ENCODE data around the gene FTO. TPM values are rescaled to one million over a fixed set of nuclear protein-coding genes. Genes with fewer than 3 reads are reported as not detected.

The FTO gene
- polyA plus RNA-seq, 3 donors from 2014 or later: 61.3 to 106 (median 65.1) TPM

DNA sequence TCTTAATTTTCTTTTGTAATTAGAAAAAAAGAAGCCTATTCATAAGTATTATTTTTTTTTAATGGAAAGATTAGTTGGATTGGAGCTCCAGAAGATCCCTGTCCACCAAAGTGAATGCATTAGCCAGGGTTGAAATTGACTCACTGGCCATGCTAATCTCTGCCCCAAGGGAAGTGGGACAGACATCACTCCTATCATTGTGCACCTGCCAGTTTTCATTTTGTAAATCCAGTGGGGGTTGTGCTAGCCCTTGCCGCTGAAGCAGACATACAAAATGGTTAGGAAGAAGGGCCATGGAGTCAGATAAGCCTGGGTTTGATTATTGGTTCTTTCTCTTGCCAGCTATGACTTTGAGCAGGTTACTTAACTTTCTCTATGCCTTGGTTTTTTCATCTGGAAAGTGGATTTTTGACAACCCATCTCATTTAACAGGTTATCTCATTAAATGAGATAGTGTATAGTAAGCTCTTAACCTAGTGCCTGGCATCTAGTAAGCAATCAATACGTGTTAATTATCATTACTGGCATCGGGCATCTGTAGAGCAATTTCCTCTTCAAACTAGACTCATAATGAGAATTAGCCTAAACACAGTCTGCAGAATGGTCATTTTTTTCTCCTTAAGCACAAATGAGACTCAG is 365.8 kb downstream of the FTO start:
- DNase-seq: no peak
- H3K36me3 Mint-ChIP-seq: peaks cover 2 to 5% (median 3%) of the 10 kb centered on the region in 3 donors
- peaks cover 0 to 2% (median 0%) of the 10 kb centered on the region in 6 donors for H3K9me3 Mint-ChIP-seq
- H3K4me1 Mint-ChIP-seq: no peaks in the 10 kb centered on the region
- H3K27ac Mint-ChIP-seq: no peak overlapping the region
- H3K27me3 Mint-ChIP-seq (ENCODE audit: low read depth in 3 of 3): peaks cover 0 to 3% (median 0%) of the 10 kb centered on the region in 3 donors
- H3K4me3 Mint-ChIP-seq: no peak overlapping the region

DNA sequence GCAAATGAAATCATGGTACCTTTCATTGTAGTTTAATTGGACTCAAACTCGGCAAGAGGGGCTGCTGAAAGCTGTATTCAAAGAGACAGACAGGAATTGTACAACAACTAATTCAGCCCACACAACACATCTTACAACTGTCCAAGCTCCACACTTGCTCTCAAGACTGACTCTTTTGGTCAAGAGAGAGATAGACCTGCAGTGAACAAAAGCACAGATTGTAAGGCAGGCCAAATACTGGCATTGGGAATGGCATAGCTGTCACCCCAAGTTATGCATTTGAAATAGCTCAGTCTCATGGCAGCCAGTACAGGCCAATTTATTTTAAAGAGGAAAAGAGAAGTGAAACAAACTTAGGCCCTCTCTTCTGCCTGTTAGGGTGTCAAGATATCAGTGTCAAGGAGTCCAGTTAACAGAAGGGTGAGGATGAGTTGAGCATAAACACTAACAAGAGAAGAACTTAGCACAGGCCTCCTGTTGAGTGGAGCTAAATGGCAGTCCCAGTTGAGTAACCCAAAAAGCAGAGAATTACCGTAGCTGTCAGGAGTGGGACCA is 366.9 kb downstream of the FTO start:
- DNase-seq: no peak
- Mint-ChIP-seq H3K4me3 (no peak overlapping the region), H3K27ac (no peak overlapping the region), H3K27me3 (ENCODE audit: low read depth in 3 of 3) (peaks cover 0 to 3% (median 0%) of the 10 kb centered on the region in 3 donors), H3K36me3 (peaks cover 3 to 5% (median 3%) of the 10 kb centered on the region in 3 donors), H3K9me3 (peaks cover 0 to 2% (median 0%) of the 10 kb centered on the region in 6 donors), H3K4me1 (no peaks in the 10 kb centered on the region)

DNA sequence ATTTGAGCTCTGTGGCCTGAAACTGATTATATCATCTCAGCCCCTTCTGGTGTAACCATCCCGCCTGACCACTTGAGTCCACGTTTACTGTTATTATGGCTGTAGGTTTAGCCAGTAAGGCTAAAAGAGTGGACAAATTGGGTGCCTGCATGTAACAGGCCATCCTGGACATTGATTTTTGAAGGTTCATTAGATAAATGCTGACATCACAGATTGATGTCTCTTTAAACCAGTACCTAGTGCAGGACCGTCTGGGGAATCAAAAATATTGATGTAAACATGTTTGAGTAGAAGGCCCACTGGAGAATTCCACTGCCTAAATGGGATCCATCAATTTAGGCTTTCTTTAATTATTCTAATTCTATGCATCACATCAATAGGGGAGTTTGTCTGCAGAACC is 367.6 kb downstream of the FTO start:
- no peak overlapping the region for H3K4me3 Mint-ChIP-seq
- no peaks in the 10 kb centered on the region for H3K4me1 Mint-ChIP-seq
- peaks cover 3 to 5% (median 3%) of the 10 kb centered on the region in 3 donors for H3K36me3 Mint-ChIP-seq

DNA sequence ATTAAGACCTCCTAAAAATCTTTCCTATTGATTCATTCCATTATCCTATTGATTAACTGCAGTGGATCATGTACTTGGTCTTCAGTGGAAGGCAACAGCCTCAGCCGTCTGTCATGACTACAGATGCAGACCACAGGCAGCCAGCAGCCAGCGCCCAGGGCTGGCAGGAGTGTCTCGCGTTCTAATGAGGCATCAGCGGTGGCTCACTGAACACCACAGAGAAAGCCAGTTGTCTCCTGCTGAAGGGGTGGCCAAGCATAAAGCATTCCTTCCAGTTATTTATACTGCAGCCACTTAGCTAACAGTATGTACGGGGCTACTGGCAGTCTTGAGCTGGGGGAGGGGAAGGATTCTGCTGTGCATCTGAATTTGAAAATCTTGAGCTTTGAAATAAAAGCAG is 368.3 kb downstream of the FTO start:
- Mint-ChIP-seq H3K27ac (no peak overlapping the region), H3K27me3 (ENCODE audit: low read depth in 3 of 3) (peaks cover 0 to 3% (median 0%) of the 10 kb centered on the region in 3 donors), H3K9me3 (peaks cover 0 to 2% (median 0%) of the 10 kb centered on the region in 6 donors), H3K4me3 (no peak overlapping the region), H3K36me3 (peaks cover 3 to 5% (median 3%) of the 10 kb centered on the region in 3 donors), H3K4me1 (no peaks in the 10 kb centered on the region)
- DNase-seq: no peak

More for the DNA sequence above, 367.6 kb downstream of the FTO start:
- DNase-seq: no peak
- Mint-ChIP-seq H3K27ac (no peak overlapping the region), H3K27me3 (ENCODE audit: low read depth in 3 of 3) (peaks cover 0 to 3% (median 0%) of the 10 kb centered on the region in 3 donors), H3K9me3 (peaks cover 0 to 2% (median 0%) of the 10 kb centered on the region in 6 donors)

DNA sequence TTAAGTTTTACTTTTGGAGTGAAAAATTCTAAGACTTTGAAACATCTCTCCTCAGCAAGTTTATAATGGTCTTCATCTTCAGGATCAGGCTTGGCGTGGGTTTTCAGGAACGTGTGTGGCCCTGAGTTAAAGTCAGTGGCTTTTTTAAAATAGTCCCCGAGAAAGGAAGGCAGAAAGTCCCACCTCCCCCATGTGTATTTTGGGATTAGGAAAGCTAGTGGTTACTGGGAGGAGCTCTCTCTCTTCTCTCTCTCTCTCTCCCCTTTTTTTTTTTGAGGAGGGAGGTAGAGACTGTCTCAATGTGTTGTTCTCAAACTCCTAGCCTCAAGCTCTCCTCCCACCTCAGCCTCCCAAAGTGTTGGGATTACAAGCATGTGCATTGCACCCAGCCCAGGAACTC is 369.4 kb downstream of the FTO start:
- H3K36me3 Mint-ChIP-seq: peaks cover 3 to 5% (median 3%) of the 10 kb centered on the region in 3 donors
- H3K27ac Mint-ChIP-seq: no peak overlapping the region
- H3K4me3 Mint-ChIP-seq: no peak overlapping the region
- no peaks in the 10 kb centered on the region for H3K4me1 Mint-ChIP-seq
- H3K9me3 Mint-ChIP-seq: peaks cover 0 to 2% (median 0%) of the 10 kb centered on the region in 6 donors
- DNase-seq: no peak
- H3K27me3 Mint-ChIP-seq (ENCODE audit: low read depth in 3 of 3): peaks cover 0 to 3% (median 0%) of the 10 kb centered on the region in 3 donors

DNA sequence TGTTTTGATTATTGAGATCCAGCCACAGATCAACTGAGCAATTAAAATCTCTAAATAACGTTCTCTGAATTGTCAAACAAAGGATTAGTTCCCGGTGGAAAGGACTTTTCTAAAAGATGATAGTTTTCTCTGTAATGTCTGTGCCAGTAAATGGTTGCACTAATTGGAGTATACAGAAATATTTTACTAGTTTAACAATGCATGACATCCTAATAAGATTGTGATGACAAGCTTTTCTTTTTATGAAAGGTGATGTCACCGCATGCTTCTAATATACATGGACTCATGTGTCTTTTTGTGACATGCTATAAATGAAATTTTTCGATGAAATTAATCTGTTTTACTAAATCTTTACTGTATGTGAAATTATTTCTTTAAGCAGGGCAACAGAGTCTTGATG is 371.5 kb downstream of the FTO start:
- H3K27ac Mint-ChIP-seq: no peak overlapping the region
- no peak overlapping the region for H3K4me3 Mint-ChIP-seq
- no peaks in the 10 kb centered on the region for H3K4me1 Mint-ChIP-seq

DNA sequence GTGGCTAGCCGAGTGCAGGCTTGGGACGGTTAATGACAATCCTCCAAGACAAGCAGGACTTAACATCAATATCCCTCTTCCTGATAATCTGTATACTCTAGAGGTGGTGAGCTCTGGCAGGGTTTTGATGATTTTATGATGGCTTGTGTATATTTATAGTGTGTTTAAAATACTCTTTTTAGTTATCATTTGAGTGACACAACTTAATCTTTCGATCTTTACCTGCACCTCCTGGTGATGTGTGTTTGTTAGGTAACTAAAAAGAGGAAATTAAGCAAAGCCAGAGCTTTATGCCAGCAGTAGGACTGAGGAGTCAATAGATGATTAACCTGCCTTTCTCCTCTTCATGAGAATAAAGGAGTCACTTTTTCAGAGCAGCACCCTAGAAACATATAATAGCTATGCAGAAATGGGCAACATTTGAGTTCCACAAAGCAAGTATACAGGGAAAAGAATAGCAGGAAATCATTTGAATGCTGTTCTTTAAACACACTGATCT is 372.1 kb downstream of the FTO start:
- H3K27ac Mint-ChIP-seq: no peak overlapping the region
- no peak for DNase-seq
- peaks cover 3 to 5% (median 3%) of the 10 kb centered on the region in 3 donors for H3K36me3 Mint-ChIP-seq
- H3K4me3 Mint-ChIP-seq: no peak overlapping the region
- no peaks in the 10 kb centered on the region for H3K9me3 Mint-ChIP-seq
- no peaks in the 10 kb centered on the region for H3K27me3 Mint-ChIP-seq (ENCODE audit: low read depth in 3 of 3)
- no peaks in the 10 kb centered on the region for H3K4me1 Mint-ChIP-seq

More for the DNA sequence above, 371.5 kb downstream of the FTO start:
- no peak for DNase-seq
- peaks cover 0 to 3% (median 0%) of the 10 kb centered on the region in 3 donors for H3K27me3 Mint-ChIP-seq (ENCODE audit: low read depth in 3 of 3)
- H3K9me3 Mint-ChIP-seq: peaks cover 0 to 2% (median 0%) of the 10 kb centered on the region in 6 donors
- H3K36me3 Mint-ChIP-seq: peaks cover 3 to 5% (median 3%) of the 10 kb centered on the region in 3 donors

DNA sequence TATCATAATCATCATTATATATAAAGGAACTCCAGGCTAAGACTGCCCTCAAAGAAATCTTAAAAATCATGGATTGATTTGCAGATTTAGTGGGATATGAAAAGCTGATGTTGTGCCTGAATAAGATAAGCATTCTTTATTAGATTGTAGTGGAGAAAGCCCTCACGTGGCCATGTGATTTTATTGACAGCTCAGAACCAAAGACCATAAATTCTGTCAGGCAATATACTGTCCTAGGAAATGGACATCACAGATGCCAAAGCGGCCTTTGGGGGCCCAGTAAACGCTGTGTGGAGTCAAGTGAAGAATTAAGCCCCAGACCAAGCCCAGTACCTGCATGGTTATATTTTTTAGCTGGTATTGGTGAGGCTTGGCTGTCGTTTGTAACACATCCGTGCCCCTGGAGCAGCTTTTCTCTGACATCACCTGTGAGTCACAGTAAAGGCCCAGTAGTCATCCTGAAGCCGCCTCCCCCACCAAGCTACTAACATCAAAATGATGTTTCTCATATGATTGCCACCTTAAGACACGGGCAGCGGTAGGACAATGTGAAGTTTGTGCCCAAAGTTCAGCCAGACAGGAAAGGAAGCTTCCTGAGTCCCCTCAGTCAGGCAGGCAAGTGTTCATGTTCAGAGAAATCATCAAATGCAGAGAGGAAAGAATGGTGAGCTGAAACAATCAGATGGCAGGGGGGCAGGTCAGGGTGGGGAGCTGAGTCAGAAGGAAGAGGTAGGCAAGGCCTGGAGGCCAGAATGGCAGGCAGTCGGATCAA is 373.3 kb downstream of the FTO start:
- no peaks in the 10 kb centered on the region for H3K9me3 Mint-ChIP-seq
- no peak overlapping the region for H3K4me3 Mint-ChIP-seq
- H3K36me3 Mint-ChIP-seq: peaks cover 0 to 5% (median 3%) of the 10 kb centered on the region in 3 donors
- no peaks in the 10 kb centered on the region for H3K27me3 Mint-ChIP-seq (ENCODE audit: low read depth in 3 of 3)
- no peak for DNase-seq
- no peak overlapping the region for H3K27ac Mint-ChIP-seq
- H3K4me1 Mint-ChIP-seq: no peaks in the 10 kb centered on the region

DNA sequence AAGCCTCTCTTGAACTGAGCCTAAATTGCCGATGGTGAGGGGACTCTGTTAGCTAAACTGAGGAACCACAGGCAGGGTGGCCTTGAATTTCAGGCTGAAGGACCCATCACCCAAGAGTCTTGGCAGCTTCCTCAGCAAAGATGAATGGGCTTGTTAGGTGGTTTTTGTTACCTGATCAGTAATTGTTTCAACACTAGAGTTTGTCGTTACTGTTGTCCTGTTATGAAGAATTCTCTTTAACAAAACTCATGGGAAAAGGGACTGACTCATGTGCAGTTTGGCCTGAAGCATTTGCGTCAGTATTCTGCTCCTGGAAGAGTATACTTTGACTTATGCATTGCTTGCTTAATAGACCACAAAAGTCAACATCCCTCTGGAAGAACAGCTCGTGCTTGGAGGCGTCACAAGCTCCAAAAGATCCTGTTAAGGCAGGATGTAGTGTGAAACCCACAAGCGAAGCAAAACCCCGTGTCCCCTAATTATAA is 376.6 kb downstream of the FTO start:
- Mint-ChIP-seq H3K27ac (no peak overlapping the region), H3K36me3 (peaks cover 0 to 3% (median 3%) of the 10 kb centered on the region in 3 donors), H3K27me3 (ENCODE audit: low read depth in 3 of 3) (no peaks in the 10 kb centered on the region), H3K9me3 (no peaks in the 10 kb centered on the region), H3K4me1 (no peaks in the 10 kb centered on the region), H3K4me3 (no peak overlapping the region)
- no peak for DNase-seq

DNA sequence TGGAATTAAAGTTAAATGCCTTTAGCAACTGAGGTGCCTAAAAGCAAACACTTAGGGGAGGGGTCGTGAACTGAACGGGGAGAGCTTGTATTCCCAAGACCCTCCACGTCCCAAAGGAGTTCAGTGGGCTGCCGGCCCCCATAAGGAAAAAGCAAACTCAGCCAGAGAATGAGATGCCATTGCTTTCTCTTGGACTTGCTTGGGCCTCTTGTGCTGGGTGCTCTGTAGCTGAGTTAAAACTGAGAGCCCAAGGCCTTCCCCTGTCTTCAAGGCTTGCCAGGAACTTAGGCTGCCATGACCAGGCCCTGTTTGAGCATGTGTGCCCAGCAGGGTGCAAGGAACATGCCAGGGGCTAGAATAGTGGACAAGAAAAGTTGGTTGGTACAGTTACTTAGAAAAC is 382.8 kb downstream of the FTO start:
- no peak for DNase-seq
- Mint-ChIP-seq H3K4me1 (no peaks in the 10 kb centered on the region), H3K27ac (no peak overlapping the region), H3K27me3 (ENCODE audit: low read depth in 3 of 3) (no peaks in the 10 kb centered on the region), H3K9me3 (no peaks in the 10 kb centered on the region), H3K36me3 (peaks cover 3 to 12% (median 3%) of the 10 kb centered on the region in 3 donors), H3K4me3 (no peak overlapping the region)

DNA sequence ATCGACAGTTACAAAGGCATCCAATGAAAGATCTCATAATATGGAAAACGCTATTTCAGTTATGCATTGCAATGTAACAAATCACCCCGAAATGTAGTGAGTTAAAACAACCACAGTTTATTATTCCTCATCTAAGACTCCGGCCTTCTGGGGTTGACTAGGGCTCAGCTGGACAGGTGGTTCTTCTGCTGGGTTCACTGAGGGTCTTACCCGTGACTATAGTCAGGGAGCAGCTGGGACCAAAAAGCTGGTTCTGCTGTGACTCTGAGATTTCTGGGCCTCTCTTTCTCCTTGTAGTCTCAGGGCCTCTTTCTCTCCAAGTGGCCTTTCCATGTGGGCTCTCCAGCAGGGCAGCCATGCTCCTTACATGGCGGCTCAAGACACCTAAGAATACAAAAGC is 386.6 kb downstream of the FTO start:
- DNase-seq: no peak
- Mint-ChIP-seq H3K36me3 (peaks cover 5 to 25% (median 18%) of the 10 kb centered on the region in 3 donors), H3K27me3 (ENCODE audit: low read depth in 3 of 3) (no peaks in the 10 kb centered on the region), H3K27ac (no peak overlapping the region), H3K4me3 (no peak overlapping the region), H3K4me1 (no peaks in the 10 kb centered on the region), H3K9me3 (no peaks in the 10 kb centered on the region)

DNA sequence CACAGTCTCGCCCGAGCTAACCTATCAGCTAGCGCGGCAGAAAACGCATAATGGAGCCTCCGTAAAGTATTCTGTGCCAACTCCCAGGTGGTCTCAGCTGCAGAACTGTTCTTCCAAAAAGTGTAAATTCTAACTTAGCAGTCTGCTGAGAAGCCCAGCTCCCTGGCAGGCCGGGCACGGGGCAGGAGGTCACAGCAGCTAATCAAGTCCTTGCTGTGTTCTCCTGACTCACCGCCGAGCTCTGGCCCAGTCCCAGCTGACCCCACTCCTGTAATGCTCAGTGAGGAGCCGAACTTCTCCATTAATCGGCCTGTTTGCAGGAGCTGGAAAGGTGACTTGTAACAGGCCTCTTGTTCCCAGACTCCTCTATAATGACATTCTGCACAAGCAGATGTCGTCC is 389.3 kb downstream of the FTO start:
- H3K27ac Mint-ChIP-seq: no peak overlapping the region
- H3K4me1 Mint-ChIP-seq: no peaks in the 10 kb centered on the region
- no peaks in the 10 kb centered on the region for H3K27me3 Mint-ChIP-seq (ENCODE audit: low read depth in 3 of 3)
- no peak overlapping the region for H3K4me3 Mint-ChIP-seq
- DNase-seq: no peak
- H3K36me3 Mint-ChIP-seq: peaks cover 9 to 38% (median 29%) of the 10 kb centered on the region in 3 donors
- H3K9me3 Mint-ChIP-seq: peaks cover 0 to 4% (median 0%) of the 10 kb centered on the region in 6 donors

DNA sequence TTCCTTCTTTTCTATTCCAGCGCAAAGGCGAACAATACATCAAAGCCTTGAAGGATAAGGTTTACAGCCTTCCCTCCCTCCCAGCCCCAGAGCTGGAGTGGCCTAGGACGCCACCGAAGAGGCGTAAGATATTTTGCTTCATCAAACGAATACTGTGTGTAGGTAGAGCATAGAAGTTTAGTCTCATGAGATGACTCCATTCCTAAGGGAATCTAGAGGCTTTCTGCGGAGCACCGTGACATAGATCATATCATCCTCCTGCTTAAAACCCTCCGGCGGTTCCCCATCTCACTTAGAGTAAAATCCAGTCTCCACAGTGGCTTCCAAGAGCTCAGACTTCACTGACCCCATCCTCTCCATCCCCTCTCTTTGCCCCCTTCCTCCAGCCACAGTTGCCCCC is 390.7 kb downstream of the FTO start:
- Mint-ChIP-seq H3K27ac (no peak overlapping the region), H3K9me3 (peaks cover 0 to 4% (median 0%) of the 10 kb centered on the region in 6 donors), H3K27me3 (ENCODE audit: low read depth in 3 of 3) (no peaks in the 10 kb centered on the region), H3K36me3 (peaks cover 9 to 30% (median 29%) of the 10 kb centered on the region in 3 donors), H3K4me1 (no peaks in the 10 kb centered on the region), H3K4me3 (no peak overlapping the region)
- DNase-seq: no peak

DNA sequence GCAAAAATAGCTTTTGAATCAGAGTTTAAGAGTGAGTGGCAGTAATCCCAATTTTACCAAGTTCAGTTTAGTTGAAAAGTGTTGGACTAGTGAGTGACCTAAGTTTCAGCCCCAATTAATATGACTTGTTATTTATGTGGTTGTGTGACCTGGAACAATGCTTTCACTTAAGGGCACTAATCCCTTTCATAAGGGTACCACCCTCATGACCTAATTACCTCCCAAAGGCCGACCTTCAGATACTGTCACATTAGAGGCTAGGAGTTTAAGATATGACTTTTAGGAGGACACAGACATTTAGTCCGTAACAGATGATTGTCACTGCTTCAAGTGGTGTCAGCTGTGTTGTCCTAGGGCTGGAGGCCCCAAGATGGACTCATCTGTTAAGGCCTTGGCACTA is 392.7 kb downstream of the FTO start:
- peaks cover 9 to 30% (median 29%) of the 10 kb centered on the region in 3 donors for H3K36me3 Mint-ChIP-seq
- H3K27ac Mint-ChIP-seq: no peak overlapping the region
- no peaks in the 10 kb centered on the region for H3K27me3 Mint-ChIP-seq (ENCODE audit: low read depth in 3 of 3)
- DNase-seq: no peak
- no peak overlapping the region for H3K4me3 Mint-ChIP-seq
- H3K4me1 Mint-ChIP-seq: no peaks in the 10 kb centered on the region
- peaks cover 0 to 4% (median 0%) of the 10 kb centered on the region in 6 donors for H3K9me3 Mint-ChIP-seq

Measured in immature natural killer cell (primary cell).